Activated naive CD4-positive, alpha-beta T cell treated with anti-CD3 and anti-CD28 coated beads, Interleukin-2, amount 50 U/mL, for 72 hours (primary cell): ENCODE results near the gene VAT1. TPM values are rescaled to one million over a fixed set of nuclear protein-coding genes. Genes with fewer than 3 reads are reported as not detected.
"Not testable (repeated sequence)": the region's sequence is repeated elsewhere in the genome, so short reads cannot be mapped to it uniquely, and the experiment has no call there.

ENCODE experiments used
- ATAC-seq, 2 donors: fragments of 150-1000 bp; cut with Tn5 transposase; 2 replicates each; pipeline ENCODE4 v1.10.0; 2021; ENCODE audit warnings: mild to moderate bottlenecking in 2 of 2, moderate library complexity in 2 of 2
- DNase-seq, 2 donors: peaks; one replicate each; pipeline ENCODE4 v3.0.0; 2021 to 2022; ENCODE audit warnings: low spot score in 2 of 2
- H3K27ac Mint-ChIP-seq, 2 donors: one replicate each; pipeline ENCODE4 v1.8.0; 2022; ENCODE audit warnings: mild to moderate bottlenecking in 2 of 2, mixed read lengths in 2 of 2
- H3K36me3 Mint-ChIP-seq, 2 donors: one replicate each; pipeline ENCODE4 v1.8.0; 2022; ENCODE audit warnings: mixed read lengths in 2 of 2
- H3K9me3 Mint-ChIP-seq, 2 donors: one replicate each; pipeline ENCODE4 v1.8.0; 2022; ENCODE audit warnings: mixed read lengths in 2 of 2
- total RNA-seq, 2 donors: library from RNA; stranded (reverse); gene quantifications; one replicate each; pipeline ENCODE4 v1.2.3, GENCODE V29; 2022

Gene VAT1
- total RNA-seq, 2 donors from 2014 or later = 28.3 to 35.7 TPM

DNA sequence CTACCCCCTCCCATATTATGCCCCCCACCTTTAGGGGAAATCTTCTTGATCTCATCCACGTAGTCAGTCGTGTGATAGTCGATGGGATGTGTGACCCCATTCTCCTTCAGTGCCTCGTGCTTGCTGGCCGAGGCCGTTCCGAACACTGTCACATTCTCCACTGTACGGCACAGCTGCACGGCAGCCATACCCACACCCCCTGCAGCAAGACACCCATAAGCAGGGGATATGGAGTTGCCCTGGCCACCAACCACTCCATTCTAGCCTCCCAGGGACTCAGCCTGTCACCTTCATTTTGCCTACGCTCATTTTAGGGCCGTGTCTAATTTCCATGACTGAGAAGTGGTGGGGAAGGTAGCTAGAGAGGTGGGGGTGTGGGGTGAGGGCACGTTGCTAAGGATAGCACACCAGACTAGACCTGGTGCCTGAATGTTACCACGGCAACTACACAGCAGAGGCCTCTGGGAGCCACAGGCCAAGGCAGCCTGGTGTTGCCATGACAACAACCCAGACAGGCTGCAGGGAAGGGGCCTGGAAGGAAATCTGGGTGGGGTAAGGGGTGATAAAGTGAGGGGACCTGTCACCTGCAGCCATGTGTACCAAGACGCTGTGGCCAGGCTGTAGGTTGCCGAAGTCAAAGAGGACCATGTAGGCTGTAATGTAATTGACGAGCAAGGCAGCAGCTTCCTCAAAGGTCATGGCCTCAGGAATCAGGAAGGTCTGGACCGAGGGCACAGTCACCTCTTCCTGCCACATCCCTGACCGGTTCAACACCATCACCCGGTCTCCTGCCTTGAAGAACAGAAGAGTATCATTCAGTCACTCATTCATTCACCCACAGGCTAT is 4.0 kb downstream of the VAT1 start:
- peak in 1 of 2 donors; percentile 37 for ATAC-seq
- DNase-seq = no peak
- Mint-ChIP-seq H3K9me3 (no peaks in the 10 kb centered on the region), H3K36me3 (peaks cover 0 to 4% of the 10 kb centered on the region in 2 donors), H3K27ac (peak overlapping the region in 1 of 2 donors; percentile 48)

GRCh38 chr17:43016216-43016615 is 6.0 kb downstream of the VAT1 start:
- no peak for DNase-seq
- no peaks in the 10 kb centered on the region for H3K9me3 Mint-ChIP-seq
- peak overlapping the region in 1 of 2 donors; percentile 69 for H3K27ac Mint-ChIP-seq
- H3K36me3 Mint-ChIP-seq = peaks cover 0 to 6% of the 10 kb centered on the region in 2 donors
- no peak for ATAC-seq

- no peaks in the 10 kb centered on the region for H3K9me3 Mint-ChIP-seq
- no peak for ATAC-seq
- DNase-seq = no peak
- peak overlapping the region; percentile 59 to 69 for H3K27ac Mint-ChIP-seq
- H3K36me3 Mint-ChIP-seq = peaks cover 0 to 8% of the 10 kb centered on the region in 2 donors
Measured at GRCh38 chr17:43015579-43015978, 6.6 kb downstream of the VAT1 start.

- Mint-ChIP-seq H3K36me3 (peaks cover 0 to 12% of the 10 kb centered on the region in 2 donors), H3K9me3 (no peaks in the 10 kb centered on the region), H3K27ac (peak overlapping the region; percentile 59 to 69)
- no peak for ATAC-seq
- DNase-seq = no peak
Measured at GRCh38 chr17:43014649-43015542, 7.3 kb downstream of the VAT1 start.

- ATAC-seq (no peak), DNase-seq (no peak)
- peak overlapping the region in 1 of 2 donors; percentile 29 for H3K27ac Mint-ChIP-seq
- H3K9me3 Mint-ChIP-seq = no peaks in the 10 kb centered on the region
- H3K36me3 Mint-ChIP-seq = peaks cover 0 to 12% of the 10 kb centered on the region in 2 donors
Measured at GRCh38 chr17:43014020-43014648, 8.1 kb downstream of the VAT1 start.

DNA sequence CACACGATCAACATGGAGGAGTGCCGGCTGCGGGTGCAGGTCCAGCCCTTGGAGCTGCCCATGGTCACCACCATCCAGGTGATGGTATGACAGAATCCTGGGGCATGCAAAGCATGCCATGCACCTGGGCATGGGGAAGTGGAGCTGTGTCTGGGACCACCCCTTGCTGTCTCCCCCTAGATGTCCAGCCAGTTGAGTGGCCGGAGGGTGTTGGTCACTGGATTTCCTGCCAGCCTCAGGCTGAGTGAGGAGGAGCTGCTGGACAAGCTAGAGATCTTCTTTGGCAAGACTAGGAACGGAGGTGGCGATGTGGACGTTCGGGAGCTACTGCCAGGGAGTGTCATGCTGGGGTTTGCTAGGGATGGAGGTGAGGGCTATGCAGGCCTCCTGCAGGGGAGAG is 8.9 kb downstream of the VAT1 start:
- peak overlapping the region; percentile 51 to 75 for H3K27ac Mint-ChIP-seq
- ATAC-seq = no peak
- peaks cover 0 to 12% of the 10 kb centered on the region in 2 donors for H3K36me3 Mint-ChIP-seq
- H3K9me3 Mint-ChIP-seq = no peaks in the 10 kb centered on the region
- DNase-seq = no peak

GRCh38 chr17:43011728-43012472 is 10.3 kb downstream of the VAT1 start:
- peaks cover 0 to 15% of the 10 kb centered on the region in 2 donors for H3K36me3 Mint-ChIP-seq
- DNase-seq = no peak

DNA sequence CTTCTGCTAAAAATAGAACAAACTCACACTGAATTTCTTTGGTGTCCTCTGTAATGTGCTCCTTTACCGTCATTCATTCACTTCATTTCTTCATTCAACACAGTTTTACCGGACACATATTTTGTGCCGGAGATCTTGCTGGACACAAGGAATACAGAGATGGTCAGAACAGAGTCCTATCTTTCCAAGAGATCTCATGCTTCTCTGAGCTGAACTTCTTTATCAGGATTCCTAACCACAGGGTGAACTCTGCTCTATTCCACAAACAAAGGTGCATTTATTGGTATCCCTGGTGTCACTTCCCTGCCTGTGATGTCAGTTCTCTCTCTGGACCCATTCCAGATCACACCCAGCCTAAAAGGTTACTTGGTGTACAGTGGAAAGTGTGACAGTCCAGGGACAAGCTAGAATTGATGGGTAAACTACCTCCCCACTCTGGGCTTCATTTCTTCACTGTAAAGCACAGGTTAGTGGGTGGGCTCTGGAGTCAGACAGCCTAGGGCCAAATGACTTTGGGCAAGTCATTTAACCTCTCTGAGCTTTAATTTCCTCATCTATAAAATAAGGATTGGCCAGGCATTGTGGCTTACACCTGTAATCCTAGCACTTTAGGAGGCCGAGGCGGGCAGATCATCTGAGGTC is 11.4 kb downstream of the VAT1 start:
- no peaks in the 10 kb centered on the region for H3K9me3 Mint-ChIP-seq
- no peak for DNase-seq
- H3K27ac Mint-ChIP-seq = peak overlapping the region in 1 of 2 donors; percentile 7
- no peak for ATAC-seq
- H3K36me3 Mint-ChIP-seq = peaks cover 0 to 22% of the 10 kb centered on the region in 2 donors

More at GRCh38 chr17:43011728-43012472, 10.3 kb downstream of the VAT1 start:
- peak overlapping the region in 1 of 2 donors; percentile 60 for H3K27ac Mint-ChIP-seq
- no peak for ATAC-seq
- no peaks in the 10 kb centered on the region for H3K9me3 Mint-ChIP-seq

GRCh38 chr17:43006639-43007551 is 15.3 kb downstream of the VAT1 start, which contains the start of gene IFI35:
Gene IFI35 (plus strand): TSS chr17:43006784. CDS start chr17:43006948, 164 bp downstream.
- DNase-seq (peak; percentile 84 to 86), ATAC-seq (peak; percentile 92 to 95)
- H3K36me3 Mint-ChIP-seq = peaks cover 3 to 15% of the 10 kb centered on the region in 2 donors
- no peaks in the 10 kb centered on the region for H3K9me3 Mint-ChIP-seq
- peak within 1 kb of the TSS; percentile 98 to 100 for H3K27ac Mint-ChIP-seq

DNA sequence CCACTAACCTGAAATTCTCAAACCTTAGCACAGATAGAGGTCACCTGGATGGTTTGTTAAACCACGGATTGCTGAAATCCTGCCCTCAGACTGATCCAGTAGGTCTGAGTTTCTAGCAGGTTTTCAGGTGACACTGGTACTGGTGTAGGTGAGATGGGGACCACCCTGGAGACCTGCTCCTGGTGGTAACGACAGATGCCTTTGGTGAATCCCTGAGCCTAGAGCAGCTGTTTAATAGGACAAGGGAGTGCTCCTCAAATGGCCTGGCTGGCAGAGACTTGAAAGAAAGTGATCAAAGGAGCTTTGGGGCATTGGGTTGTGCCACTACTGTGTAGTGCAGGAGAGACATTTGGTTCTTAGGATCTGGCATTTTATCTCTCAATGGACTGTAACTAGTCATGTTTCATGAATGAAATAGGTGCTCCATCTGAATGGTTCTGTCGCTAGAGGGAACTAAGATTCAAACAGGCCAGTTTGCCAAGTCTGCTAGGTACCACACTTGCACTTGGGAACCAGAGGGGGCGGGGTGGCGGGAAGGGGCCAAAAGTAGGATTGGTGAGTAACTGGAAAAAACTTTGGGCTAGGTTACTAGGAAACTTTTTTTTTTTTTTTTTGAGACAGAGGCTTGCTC is 18.5 kb downstream of the VAT1 start:
- Mint-ChIP-seq H3K27ac (peak overlapping the region; percentile 64 to 79), H3K36me3 (peaks cover 24 to 38% of the 10 kb centered on the region in 2 donors), H3K9me3 (no peaks in the 10 kb centered on the region)
- no peak for ATAC-seq
- DNase-seq = no peak

DNA sequence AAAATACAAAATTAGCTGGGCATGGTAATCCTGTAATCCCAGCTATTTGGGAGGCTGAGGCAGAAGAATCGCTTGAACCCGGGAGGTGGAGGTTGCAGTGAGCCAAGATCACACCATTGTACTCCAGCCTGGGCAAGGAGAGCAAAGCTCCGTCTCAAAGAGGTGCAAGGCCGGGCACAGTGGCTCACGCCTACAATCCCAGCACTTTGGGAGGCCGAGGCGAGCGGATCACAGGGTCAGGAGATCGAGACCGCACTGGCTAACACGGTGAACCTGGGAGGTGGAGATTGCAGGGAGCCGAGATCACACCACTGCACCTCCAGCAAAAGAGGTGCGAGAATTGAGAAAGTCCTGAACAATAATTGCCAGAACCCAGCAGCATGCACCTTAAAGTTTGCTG is 21.3 kb downstream of the VAT1 start:
- not testable (repeated sequence) for DNase-seq, H3K9me3 Mint-ChIP-seq, ATAC-seq
- H3K36me3 Mint-ChIP-seq = peaks cover 30 to 32% of the 10 kb centered on the region in 2 donors
- H3K27ac Mint-ChIP-seq = peak overlapping the region; percentile 86 to 100

DNA sequence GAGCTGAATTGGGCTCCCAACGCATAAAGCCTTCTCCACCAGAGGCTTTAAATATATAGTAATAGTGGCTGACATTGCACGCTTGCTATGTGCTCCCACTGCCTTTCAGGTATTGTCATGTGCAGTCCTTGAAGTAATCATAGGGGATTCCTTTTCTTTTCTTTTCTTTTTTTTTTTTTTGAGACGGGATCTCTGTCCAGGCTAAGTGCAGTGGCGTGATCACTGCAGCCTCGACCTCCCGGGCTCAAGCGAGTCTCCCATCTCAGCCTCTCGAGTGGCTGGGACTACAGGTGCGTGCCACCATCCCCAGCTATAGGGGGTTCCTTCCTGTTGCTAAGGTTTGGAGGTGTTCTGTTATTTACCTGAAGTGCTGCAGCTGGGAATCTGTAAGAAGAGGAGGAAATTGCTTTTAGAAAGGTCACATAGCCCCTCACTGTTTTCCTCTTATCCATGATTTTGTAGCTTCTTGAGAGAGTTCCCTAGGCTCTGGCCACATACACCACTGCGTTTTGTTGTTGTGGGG is 23.1 kb downstream of the VAT1 start:
- H3K9me3 Mint-ChIP-seq = no peaks in the 10 kb centered on the region
- DNase-seq (no peak), ATAC-seq (no peak)
- H3K27ac Mint-ChIP-seq = peak overlapping the region; percentile 100
- H3K36me3 Mint-ChIP-seq = peaks cover 30 to 32% of the 10 kb centered on the region in 2 donors

DNA sequence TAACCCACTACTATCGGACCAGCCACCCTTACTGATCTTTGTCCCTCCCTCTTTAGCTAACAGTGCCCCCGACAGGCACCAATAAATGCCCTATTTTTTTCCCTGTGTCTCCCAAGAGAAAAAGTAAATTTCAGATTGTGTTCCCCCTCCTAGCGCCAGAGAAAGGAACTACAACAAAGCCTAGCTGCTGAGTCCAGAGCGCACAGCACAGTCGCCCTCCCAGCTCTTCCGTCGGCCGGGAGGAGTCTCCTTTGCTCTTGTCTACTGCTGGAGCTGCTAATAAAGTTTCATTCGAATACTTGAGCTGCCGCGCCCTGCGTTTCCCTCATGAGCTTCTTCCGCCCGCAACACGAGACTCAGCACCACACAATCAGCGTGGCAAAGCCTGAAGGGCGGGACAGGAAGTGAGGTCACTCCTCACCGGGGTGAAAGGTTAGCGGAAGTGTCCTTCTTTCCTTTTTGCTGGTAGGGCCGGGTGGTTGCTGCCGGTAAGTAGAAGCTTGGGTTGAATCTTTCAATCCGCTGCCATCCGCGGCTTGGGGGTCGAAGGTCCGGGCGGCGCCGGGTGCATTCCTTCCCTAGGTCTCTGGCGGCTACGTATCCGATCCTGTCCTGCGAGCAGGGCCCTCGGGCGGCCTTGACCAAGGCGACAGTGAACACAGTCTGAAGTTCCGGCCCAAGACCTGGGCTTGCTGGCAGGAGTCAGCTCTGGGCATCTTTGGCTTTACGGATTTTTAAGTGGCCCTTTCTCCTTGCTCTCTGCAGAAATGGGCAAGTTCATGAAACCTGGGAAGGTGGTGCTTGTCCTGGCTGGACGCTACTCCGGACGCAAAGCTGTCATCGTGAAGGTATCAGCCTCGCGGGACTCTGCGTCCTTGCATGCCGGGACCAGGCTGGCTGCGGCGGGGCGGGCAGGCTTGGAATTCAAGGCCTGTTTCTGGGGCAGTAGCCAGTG is 23.9 kb downstream of the VAT1 start, which contains the start of gene RPL27:
Gene RPL27 (plus strand): TSS at position 436 of the 955 bp plus-strand sequence. CDS start 332 bp downstream, at position 768.
- Mint-ChIP-seq H3K27ac (peak within 1 kb of the TSS; percentile 100), H3K9me3 (no peaks in the 10 kb centered on the region), H3K36me3 (peaks cover 30 to 32% of the 10 kb centered on the region in 2 donors)
- peak; percentile 97 to 99 for ATAC-seq
- DNase-seq = peak; percentile 93 to 96
